GM18498 (cell line): ENCODE measurements around the gene MMS19.
A peak's percentile ranks its signal among the peaks of the same experiment; 100 is the strongest.
"Not testable (repeated sequence)": the region's sequence is repeated elsewhere in the genome, so short reads cannot be mapped to it uniquely, and the experiment has no call there.

Experiments used
- ATAC-seq: cut with Tn5 transposase; IDR thresholded peaks from one replicate; pipeline ENCODE4 v1.9.1; 2021; ENCODE audit warnings: mild to moderate bottlenecking, moderate library complexity; ENCODE audit not compliant: unreplicated experiment

MMS19 gene

GRCh38 chr10:97468781-97469180, 29.4 kb downstream of the MMS19 start:
- not testable (repeated sequence) for ATAC-seq

- no peak for ATAC-seq
Observed at GRCh38 chr10:97468162-97468561, 30.1 kb downstream of the MMS19 start.

GRCh38 chr10:97466755-97467154, 31.5 kb downstream of the MMS19 start:
- ATAC-seq: no peak

- no peak for ATAC-seq
Observed at GRCh38 chr10:97465982-97466381, 32.2 kb downstream of the MMS19 start.

GRCh38 chr10:97464226-97464625, 34.0 kb downstream of the MMS19 start:
- ATAC-seq: no peak

GRCh38 chr10:97463363-97464132, 34.7 kb downstream of the MMS19 start:
- ATAC-seq: no peak

- ATAC-seq: no peak
Observed at GRCh38 chr10:97462309-97462708, 35.9 kb downstream of the MMS19 start.

GRCh38 chr10:97459933-97460332, 38.3 kb downstream of the MMS19 start:
- ATAC-seq: no peak

GRCh38 chr10:97459111-97459510, 39.1 kb downstream of the MMS19 start:
- ATAC-seq: no peak

- ATAC-seq: no peak
Observed at GRCh38 chr10:97456686-97457065, 41.5 kb downstream of the MMS19 start.

- no peak for ATAC-seq
Observed at GRCh38 chr10:97456034-97456685, 42.1 kb downstream of the MMS19 start.

GRCh38 chr10:97454330-97455036, 43.7 kb downstream of the MMS19 start:
- ATAC-seq: no peak

- ATAC-seq: no peak
Observed at GRCh38 chr10:97452352-97452751, 45.9 kb downstream of the MMS19 start.

- ATAC-seq: no peak
Observed at GRCh38 chr10:97451605-97452004, 46.6 kb downstream of the MMS19 start.

- no peak for ATAC-seq
Observed at GRCh38 chr10:97450828-97451227, 47.4 kb downstream of the MMS19 start.

- peak; percentile 96 for ATAC-seq
Observed at GRCh38 chr10:97445722-97446639, 52.2 kb downstream of the MMS19 start, which contains the start of the genes EXOSC1 and ZDHHC16. Gene EXOSC1 (minus strand): TSS chr10:97446006. CDS start chr10:97445985, 21 bp downstream. Gene ZDHHC16 (plus strand): TSS chr10:97446175. CDS start chr10:97451676, 5,501 bp downstream.

- no peak for ATAC-seq
Observed at GRCh38 chr10:97445357-97445721, 52.9 kb downstream of the MMS19 start.

GRCh38 chr10:97444212-97444611, 54.0 kb downstream of the MMS19 start:
- no peak for ATAC-seq

- no peak for ATAC-seq
Observed at GRCh38 chr10:97442277-97442676, 55.9 kb downstream of the MMS19 start.

GRCh38 chr10:97435211-97435610, 63.0 kb downstream of the MMS19 start:
- ATAC-seq: no peak

GRCh38 chr10:97434557-97434956, 63.7 kb downstream of the MMS19 start:
- no peak for ATAC-seq
